ENCODE results near the gene TM4SF4.

The TM4SF4 gene

GRCh38 chr3:149455989-149456388, 18.5 kb upstream of the TM4SF4 start:
- DNase-seq, result no peak

DNA sequence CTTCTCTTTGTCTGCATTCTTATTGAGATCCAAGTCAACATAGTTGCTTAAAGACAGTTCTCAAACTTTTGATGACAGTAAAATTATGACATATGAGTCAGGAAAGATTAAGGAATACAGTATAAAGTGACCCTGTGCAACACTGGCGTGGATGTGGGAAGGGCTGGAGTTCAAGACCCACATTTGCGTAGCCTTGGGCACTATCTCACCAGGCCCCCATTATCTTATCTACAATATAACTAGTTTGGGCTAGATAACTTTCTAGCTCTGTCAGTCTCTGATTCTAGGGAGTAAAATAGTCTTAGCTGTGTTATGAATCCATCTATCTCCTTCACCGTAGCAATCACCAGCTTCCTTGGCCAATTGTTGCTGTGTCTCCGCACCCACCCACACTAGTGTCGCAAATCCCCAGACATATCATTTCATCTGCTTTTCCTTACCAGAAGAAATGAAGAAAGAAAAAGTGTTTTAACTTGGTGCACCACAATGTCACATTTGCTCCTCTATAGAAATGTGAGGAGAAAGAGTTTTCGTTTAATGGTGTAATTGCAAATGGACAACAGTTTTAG, 14.9 kb upstream of the TM4SF4 start:
- DNase-seq, result no peak

DNA sequence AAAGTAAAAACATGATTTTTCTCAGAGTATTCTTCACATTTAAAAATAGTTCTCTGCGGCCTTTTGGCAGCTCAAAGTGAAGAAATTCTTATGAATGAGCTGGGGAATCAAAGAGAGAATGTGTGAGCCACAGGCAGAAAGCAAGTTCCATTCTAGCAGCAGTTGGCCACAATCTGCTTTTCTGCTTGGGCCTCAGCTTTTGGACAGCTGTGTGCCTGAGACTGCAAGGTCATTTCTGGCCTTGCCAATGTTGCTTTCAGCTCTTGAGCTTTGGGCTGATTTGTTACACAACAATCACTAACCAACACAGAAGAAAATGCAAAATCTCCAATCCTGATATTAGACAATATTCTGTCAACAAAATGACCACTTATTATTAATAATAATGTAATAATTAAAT, 14.4 kb upstream of the TM4SF4 start:
- DNase-seq, result no peak

GRCh38 chr3:149462051-149462450, 12.4 kb upstream of the TM4SF4 start:
- DNase-seq, result no peak

GRCh38 chr3:149462581-149463011, 11.9 kb upstream of the TM4SF4 start:
- DNase-seq, result no peak

- no peak for DNase-seq
Observed at GRCh38 chr3:149463921-149464320, 10.6 kb upstream of the TM4SF4 start.

DNA sequence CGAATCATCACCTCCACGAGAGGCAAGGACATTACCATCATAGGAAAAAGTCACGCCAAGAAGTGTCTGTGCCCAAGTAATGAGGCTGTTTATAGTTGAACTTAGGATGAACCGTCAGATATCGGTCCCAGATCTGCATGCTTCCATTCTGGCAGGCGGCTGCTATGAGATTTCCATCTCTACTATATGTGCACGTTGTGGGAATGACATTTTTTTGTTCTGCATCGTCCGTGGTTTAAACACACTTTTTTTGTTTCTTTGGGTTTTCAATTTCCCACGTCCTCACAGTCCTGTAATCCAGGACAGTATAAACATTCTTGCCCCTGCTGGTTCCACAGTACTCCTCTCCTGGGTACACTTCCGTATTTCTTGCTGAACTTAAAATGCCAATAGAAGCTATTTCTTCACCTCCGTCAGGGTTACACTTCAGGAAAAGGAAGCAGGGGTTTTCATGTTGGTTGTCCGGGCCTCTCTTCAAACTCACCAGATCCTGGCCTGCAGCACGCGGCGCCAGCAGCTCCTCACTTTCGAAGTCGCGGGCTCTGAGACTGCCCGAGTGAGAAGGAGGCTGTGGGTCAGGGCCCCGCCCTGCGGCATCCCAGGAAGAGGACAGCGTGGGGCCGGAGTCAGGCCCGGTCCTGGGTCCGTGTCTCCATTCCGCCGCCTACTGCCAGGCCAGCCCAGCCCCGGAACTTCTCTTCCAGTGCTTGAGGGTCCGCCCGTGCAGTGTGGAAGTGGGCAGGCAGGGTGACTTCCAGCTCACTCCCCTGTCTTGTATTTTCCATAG, 9.8 kb upstream of the TM4SF4 start:
- no peak for DNase-seq

- DNase-seq, result no peak
Observed at GRCh38 chr3:149465351-149465883, 9.1 kb upstream of the TM4SF4 start.

DNA sequence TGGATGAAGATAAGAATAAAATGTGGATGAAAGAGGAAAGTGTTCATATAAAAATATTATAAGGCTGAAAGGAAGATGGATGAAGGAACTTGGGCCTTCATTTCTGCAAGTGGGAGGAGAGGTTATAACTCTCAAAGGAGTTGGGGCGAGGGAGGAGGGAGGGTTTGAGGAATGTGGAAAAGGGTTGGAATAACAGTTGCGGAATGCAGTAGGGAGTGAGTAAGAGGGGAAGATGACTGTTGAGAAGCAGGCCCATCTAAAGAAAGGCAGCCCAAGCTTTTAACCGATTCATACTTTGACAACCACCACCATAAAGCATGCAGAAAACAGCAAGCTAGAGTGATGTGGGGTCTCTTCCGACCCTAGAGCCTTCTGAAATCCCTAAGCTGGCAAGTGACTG, 8.3 kb upstream of the TM4SF4 start:
- no peak for DNase-seq

- no peak for DNase-seq
Observed at GRCh38 chr3:149468504-149469212, 5.8 kb upstream of the TM4SF4 start.

GRCh38 chr3:149470381-149470780, 4.1 kb upstream of the TM4SF4 start:
- no peak for DNase-seq

GRCh38 chr3:149472030-149472797, 2.3 kb upstream of the TM4SF4 start:
- DNase-seq, result no peak

DNA sequence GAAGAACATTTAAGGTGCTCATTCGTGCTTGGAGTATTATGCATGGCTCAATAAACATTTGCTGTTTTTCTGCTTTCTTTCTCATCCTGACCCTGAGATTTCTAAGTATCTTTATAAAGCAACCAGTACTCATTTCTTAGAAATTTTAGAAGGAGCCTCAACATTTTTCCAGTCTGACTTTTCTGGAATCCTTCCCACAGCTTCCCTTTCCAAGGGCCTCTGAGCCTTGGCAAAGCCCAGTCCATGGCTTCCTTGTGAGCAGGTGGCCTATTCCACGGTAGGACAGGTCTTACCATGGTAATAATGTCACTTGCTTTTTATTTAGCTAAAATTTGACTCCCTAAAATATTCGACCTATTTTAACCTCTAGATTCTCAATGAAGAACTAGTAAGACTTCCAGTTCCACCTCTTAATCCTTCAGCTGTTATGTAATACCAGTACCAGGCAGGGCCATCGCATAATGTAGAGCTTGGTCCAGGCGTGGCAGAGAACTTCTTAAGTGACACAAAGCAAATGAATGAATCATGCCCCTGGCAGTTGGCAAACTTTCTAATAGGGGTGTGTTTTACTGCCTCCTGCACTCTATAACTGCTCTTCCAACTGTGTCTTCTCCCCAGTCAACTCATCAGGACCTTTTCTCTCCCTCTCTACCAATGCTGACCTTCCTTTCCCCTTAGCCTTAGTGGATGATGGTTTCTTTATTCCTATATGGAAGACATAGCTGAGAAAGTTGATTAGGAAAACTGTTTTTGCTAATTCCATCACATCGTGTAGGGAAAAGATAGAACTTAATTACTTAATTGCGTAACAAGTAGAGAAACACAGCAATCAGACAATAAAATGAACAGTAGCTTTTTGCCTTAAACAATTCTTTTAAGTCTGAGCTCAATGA, 894 bp upstream of the TM4SF4 start:
- no peak for DNase-seq

- DNase-seq, result no peak
Observed at GRCh38 chr3:149475451-149476060, 1.1 kb downstream of the TM4SF4 start.

DNA sequence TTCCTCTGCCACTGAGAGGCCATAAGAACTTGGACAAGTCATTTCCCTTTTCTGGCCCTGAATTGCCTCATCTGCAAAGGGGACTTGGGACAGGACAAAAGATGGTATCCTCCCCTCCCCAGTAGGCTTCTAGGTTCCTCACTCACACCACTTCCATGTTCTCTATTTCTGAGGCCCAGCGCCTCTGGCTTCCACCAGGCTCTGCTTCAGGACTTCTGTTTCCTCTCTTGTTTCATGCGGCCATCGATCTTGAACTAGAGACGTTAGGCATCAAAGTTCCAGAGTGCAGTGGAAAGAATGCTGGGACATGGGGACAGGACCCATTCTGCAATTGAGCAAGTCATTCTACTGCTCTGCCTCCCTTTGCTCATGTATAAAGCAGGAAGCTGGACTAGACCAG, 1.7 kb downstream of the TM4SF4 start:
- no peak for DNase-seq

- DNase-seq, result no peak
Observed at GRCh38 chr3:149479621-149480325, 5.3 kb downstream of the TM4SF4 start.

GRCh38 chr3:149480326-149481017, 6.0 kb downstream of the TM4SF4 start:
- peak; percentile 74 for DNase-seq

DNA sequence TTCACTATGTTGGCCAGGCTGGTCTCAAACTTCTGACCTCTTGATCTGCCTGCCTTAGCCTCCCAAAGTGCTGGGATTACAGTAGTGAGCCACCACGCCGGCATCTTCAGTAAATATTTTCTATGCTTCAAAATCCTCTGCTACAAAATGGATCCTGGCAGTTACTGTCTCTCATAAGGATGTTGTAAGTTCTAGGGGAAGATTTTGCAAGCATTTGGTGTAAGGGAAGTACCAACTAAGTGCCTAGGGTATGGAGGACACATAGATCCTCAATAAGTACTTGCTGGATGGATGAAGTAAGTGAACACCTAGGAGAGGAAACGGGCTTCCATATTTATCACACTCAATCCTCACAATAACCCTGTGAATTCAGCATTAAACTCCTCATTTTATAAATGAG, 6.6 kb downstream of the TM4SF4 start:
- no peak for DNase-seq

DNA sequence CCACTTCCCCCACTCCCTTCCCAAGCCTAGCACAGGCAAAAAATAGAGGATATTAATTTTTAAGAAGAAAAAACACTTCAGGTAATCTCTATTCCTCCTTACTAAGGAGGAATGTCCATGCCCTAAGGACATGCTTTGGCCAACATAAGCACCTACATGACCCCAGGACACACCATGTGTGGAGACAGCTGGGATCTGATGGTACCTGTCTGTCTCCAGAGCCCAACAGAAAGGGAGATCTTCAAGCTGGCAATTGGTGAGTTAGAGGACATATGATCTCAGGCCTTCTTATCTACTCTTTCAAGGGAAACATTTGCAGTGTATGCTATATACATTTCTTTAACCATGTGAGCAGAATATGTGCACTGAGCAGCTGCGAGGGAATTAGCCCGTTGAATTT, 7.0 kb downstream of the TM4SF4 start:
- no peak for DNase-seq

DNA sequence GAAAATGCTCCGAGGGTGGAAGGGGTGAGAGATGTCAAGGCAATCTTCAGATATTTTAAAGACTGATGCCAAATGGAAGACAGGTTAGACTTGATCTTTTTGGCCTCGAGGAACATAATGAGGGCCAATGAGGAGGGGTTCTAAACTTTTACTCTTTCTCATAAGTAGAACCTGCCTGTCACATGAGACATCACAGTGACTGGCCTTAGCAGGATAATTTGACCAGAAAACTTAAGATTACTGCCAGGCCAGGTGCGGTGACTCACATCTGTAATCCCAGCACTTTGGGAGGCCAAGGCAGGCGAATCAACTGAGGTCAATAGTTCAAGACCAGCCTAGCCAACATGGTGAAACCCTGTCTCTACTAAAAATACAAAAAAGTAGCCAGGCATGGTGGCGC, 12.2 kb downstream of the TM4SF4 start:
- DNase-seq, result no peak

All from NK-92 treated with Interleukin-12 subunit alpha and Interleukin-12 subunit beta, amount 100 ng/mL, for 24 hours (cell line).